GM12891 (cell line): Measurements from ENCODE around the gene SEC14L5.

ENCODE experiments used
- POLR2A ChIP-seq: IDR thresholded peaks from 2 replicates; pipeline ENCODE4 v1.6.1; 2011; ENCODE audit warnings: low read depth, low read length, control low read depth
- TAF1 ChIP-seq: IDR thresholded peaks from 2 replicates; pipeline ENCODE4 v1.6.1; 2011; ENCODE audit warnings: low read depth, low read length, control low read depth

DNA sequence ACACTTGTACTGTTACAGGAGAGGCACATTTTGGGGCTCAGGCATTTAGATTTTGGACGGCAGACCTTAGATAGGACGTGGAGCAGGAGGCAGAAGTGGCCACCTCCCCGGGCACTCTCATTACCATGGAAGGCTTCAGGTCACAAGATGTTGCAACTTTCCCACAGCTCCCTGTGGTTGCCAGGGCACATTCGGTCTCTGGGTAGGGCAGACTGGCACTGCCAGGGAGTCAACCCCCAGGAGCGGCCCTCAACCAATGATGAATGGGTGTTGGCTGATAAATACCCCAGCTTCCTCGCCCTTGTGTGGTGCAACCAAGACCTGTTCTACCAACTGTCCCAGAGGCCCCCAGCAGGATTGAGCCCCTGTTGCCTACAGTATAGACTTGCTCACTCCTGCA is 64.4 kb downstream of the SEC14L5 start:
- no peak for TF ChIP-seq POLR2A
- TF ChIP-seq TAF1 = no peak
